Thyroid gland (tissue), 4 donors: ENCODE measurements around the gene UBR7.

Experiments
- POLR2A ChIP-seq, 2 donors: fragments of 450-650 bp; IDR thresholded peaks; one replicate each; pipeline ENCODE4 v1.6.1; 2017; ENCODE audit warnings: antibody characterized with exemption in 2 of 2, mild to moderate bottlenecking in 2 of 2, moderate library complexity in 1 of 2
- TF ChIP-seq, protein P1 (sequence below), 6 experiments: fragments of 200-600 bp in 3 of 6; fragments of 450-650 bp in 3 of 6; sonication (generic) in 3 of 6; IDR thresholded peaks; one replicate each; pipeline ENCODE4 v1.5.1; 2016 to 2019; ENCODE audit warnings: antibody characterized with exemption in 6 of 6, mild to moderate bottlenecking in 2 of 6, inconsistent platforms in 1 of 6, moderate library complexity in 1 of 6

GRCh38 chr14:93200553-93200952 is 6.5 kb upstream of the UBR7 start:
- TF ChIP-seq, protein P1, sequence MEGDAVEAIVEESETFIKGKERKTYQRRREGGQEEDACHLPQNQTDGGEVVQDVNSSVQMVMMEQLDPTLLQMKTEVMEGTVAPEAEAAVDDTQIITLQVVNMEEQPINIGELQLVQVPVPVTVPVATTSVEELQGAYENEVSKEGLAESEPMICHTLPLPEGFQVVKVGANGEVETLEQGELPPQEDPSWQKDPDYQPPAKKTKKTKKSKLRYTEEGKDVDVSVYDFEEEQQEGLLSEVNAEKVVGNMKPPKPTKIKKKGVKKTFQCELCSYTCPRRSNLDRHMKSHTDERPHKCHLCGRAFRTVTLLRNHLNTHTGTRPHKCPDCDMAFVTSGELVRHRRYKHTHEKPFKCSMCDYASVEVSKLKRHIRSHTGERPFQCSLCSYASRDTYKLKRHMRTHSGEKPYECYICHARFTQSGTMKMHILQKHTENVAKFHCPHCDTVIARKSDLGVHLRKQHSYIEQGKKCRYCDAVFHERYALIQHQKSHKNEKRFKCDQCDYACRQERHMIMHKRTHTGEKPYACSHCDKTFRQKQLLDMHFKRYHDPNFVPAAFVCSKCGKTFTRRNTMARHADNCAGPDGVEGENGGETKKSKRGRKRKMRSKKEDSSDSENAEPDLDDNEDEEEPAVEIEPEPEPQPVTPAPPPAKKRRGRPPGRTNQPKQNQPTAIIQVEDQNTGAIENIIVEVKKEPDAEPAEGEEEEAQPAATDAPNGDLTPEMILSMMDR (IDR thresholded peaks at IDR 0.05), result no peak
- no peak for TF ChIP-seq POLR2A (IDR thresholded peaks at IDR 0.05)
